AG10803 (cell line): Measurements from ENCODE around the gene ABHD12.
"Not testable (repeated sequence)": the region's sequence is repeated elsewhere in the genome, so short reads cannot be mapped to it uniquely, and the experiment has no call there.

Experiments used
- DNase-seq: peaks from one replicate; pipeline ENCODE4 v3.0.0; 2010; ENCODE audit warnings: low read depth
- H3K4me3 ChIP-seq: 2 replicates; pipeline ENCODE4 v1.5.1; 2011; ENCODE audit warnings: mild to moderate bottlenecking, low read length, control low read depth
- TF ChIP-seq, protein P1 (sequence below): conservative IDR thresholded peaks from 2 replicates; pipeline ENCODE4 v1.5.1; 2011; ENCODE audit warnings: mild to moderate bottlenecking, low read length, control low read depth, inconsistent platforms

The ABHD12 gene

GRCh38 chr20:25316506-25317190 is 74.0 kb downstream of the ABHD12 start:
- no peak for DNase-seq
- H3K4me3 ChIP-seq: no peak overlapping the region
- TF ChIP-seq, protein P1, sequence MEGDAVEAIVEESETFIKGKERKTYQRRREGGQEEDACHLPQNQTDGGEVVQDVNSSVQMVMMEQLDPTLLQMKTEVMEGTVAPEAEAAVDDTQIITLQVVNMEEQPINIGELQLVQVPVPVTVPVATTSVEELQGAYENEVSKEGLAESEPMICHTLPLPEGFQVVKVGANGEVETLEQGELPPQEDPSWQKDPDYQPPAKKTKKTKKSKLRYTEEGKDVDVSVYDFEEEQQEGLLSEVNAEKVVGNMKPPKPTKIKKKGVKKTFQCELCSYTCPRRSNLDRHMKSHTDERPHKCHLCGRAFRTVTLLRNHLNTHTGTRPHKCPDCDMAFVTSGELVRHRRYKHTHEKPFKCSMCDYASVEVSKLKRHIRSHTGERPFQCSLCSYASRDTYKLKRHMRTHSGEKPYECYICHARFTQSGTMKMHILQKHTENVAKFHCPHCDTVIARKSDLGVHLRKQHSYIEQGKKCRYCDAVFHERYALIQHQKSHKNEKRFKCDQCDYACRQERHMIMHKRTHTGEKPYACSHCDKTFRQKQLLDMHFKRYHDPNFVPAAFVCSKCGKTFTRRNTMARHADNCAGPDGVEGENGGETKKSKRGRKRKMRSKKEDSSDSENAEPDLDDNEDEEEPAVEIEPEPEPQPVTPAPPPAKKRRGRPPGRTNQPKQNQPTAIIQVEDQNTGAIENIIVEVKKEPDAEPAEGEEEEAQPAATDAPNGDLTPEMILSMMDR: no peak

- no peak overlapping the region for H3K4me3 ChIP-seq
- no peak for DNase-seq
- TF ChIP-seq, protein P1: no peak
These were observed 75.0 kb downstream of the ABHD12 start for GRCh38 chr20:25315418-25316210.

GRCh38 chr20:25314497-25315417 is 75.9 kb downstream of the ABHD12 start:
- no peak overlapping the region for H3K4me3 ChIP-seq
- TF ChIP-seq, protein P1: no peak
- DNase-seq: no peak

DNA sequence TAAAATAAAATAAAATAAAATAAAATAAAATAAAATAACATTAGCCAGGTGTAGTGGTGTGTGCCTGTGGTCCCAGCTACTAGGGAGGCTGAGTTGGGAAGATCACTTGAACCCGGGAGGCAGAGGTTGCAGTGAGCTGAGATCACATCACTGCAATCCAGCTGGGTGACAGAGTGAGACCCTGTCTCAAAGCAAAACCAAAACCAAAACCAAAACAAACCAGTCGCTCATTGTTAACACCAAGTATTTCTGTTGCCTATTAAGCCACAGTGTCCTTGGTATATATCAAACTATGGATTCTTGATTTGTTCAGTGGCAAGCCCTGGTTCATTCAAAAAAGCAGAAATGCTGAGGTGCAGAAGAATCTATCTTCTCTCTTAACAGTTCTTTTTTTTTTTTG is 77.0 kb downstream of the ABHD12 start:
- H3K4me3 ChIP-seq: no peak overlapping the region
- TF ChIP-seq, protein P1: no peak
- DNase-seq: no peak

GRCh38 chr20:25312716-25313115 is 77.9 kb downstream of the ABHD12 start:
- DNase-seq: not testable (repeated sequence)

DNA sequence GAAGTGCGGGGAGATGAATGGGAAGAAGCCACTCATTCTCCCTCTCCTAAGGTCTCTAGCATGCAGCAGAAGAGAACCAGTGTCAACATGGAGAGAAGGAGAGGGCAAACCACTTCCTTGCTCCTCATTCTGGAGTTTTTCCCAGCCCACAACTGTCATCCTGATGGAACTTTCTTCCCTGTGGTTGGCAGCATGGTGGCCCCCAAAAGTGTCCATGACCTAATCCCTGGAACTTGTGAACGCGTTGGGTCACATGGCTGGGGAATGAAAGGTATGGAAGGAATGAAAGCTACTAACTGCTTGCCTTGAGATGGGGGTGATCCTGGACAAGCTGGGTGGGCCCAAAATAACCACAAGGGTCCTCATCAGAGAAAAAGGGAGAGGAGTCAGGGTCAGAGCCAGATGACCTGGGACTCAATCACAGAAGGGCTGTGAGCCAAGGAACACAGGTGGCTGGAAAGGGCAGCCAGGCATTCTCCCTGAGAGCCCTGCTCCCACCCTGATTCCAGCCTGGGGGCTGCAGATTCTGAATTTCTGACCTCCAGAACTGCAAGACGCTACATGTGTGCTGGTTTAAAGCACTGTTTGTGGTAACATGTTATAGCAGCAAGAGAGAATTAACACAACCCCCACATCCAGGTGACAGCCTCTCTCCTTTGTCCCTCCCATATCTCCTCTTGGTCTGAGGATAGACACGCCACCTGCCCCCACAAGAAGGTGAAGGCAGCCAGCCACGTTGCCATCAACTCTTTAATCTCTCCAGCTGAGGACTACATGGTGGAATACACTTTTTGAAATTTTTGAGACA is 79.5 kb downstream of the ABHD12 start:
- DNase-seq: peak; percentile 94
- TF ChIP-seq, protein P1: no peak
- peak overlapping the region; percentile 66 for H3K4me3 ChIP-seq

More at GRCh38 chr20:25312716-25313115, 77.9 kb downstream of the ABHD12 start:
- H3K4me3 ChIP-seq: not testable (repeated sequence)
